OCI-LY3 (cell line): Measurements from ENCODE around the gene GIMAP7.

ENCODE experiments used
- EZH2phosphoT487 ChIP-seq: fragments of 200-600 bp; shearing (Covaris generic); IDR thresholded peaks from 2 replicates; pipeline ENCODE4 v1.6.1; 2018; ENCODE audit warnings: antibody characterized with exemption, mixed run types, low read depth
- TF ChIP-seq, protein P1 (sequence below): fragments of 200-600, 300-600 bp; sonication (generic); IDR thresholded peaks from 2 replicates; pipeline ENCODE4 v1.5.1; 2014; ENCODE audit warnings: antibody characterized with exemption, low read length, low read depth

DNA sequence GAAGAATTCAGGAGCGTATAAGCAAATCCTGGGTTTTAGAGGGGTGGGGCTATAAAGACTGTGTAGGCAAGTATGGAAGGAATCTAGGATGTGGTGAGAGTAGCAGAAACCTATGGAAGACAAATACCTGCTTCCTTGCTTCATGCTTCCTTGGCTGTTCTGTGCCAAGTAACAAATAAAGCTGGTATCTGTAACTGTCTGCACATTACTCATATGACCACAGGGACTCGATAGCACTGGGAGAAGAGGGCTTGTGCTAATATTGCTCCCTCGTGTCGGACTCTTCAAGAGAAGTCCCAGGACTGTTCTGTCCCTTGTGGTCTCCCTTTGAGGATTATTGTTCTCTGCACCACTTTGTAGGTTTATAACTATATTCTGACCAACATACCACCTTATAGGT is 11.5 kb upstream of the GIMAP7 start:
- TF ChIP-seq, protein P1, sequence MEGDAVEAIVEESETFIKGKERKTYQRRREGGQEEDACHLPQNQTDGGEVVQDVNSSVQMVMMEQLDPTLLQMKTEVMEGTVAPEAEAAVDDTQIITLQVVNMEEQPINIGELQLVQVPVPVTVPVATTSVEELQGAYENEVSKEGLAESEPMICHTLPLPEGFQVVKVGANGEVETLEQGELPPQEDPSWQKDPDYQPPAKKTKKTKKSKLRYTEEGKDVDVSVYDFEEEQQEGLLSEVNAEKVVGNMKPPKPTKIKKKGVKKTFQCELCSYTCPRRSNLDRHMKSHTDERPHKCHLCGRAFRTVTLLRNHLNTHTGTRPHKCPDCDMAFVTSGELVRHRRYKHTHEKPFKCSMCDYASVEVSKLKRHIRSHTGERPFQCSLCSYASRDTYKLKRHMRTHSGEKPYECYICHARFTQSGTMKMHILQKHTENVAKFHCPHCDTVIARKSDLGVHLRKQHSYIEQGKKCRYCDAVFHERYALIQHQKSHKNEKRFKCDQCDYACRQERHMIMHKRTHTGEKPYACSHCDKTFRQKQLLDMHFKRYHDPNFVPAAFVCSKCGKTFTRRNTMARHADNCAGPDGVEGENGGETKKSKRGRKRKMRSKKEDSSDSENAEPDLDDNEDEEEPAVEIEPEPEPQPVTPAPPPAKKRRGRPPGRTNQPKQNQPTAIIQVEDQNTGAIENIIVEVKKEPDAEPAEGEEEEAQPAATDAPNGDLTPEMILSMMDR = no peak
- TF ChIP-seq EZH2phosphoT487 = no peak
